Neutrophil (primary cell): ENCODE measurements around the gene TEPSIN.

Source experiments
- H3K27ac ChIP-seq: fragments of 200-600 bp; sonication (generic); 2 replicates; pipeline ENCODE4 v1.5.1; 2016; ENCODE audit warnings: mild to moderate bottlenecking, moderate library complexity
- H3K27me3 ChIP-seq: fragments of 200-600 bp; sonication (generic); 2 replicates; pipeline ENCODE4 v1.6.0; 2016; ENCODE audit warnings: mild to moderate bottlenecking
- H3K36me3 ChIP-seq: fragments of 200-600 bp; sonication (generic); 2 replicates; pipeline ENCODE4 v1.5.1; 2017
- H3K4me1 ChIP-seq, 2 experiments: fragments of 200-600 bp in 1 of 2; sonication (generic) in 1 of 2; 1 replicate in 1 of 2; 2 replicates in 1 of 2; pipeline versions ENCODE4 v1.5.1 to v1.6.1; 2013 to 2016; ENCODE audit warnings: low read depth in 1 of 2, low read length in 1 of 2, mild to moderate bottlenecking in 1 of 2, moderate library complexity in 1 of 2; ENCODE audit not compliant: control insufficient read depth in 1 of 2, insufficient read depth in 1 of 2
- H3K4me3 ChIP-seq, 2 experiments: fragments of 200-600 bp in 1 of 2; sonication (generic) in 1 of 2; 1 replicate in 1 of 2; 2 replicates in 1 of 2; pipeline ENCODE4 v1.5.1; 2013 to 2016; ENCODE audit warnings: low read depth in 1 of 2, low read length in 1 of 2, mild to moderate bottlenecking in 1 of 2, moderate library complexity in 1 of 2
- H3K9me3 ChIP-seq: fragments of 200-600 bp; sonication (generic); 2 replicates; pipeline ENCODE4 v1.5.1; 2016
- TF ChIP-seq, protein P1 (sequence below): fragments of 200-600 bp; sonication (generic); IDR thresholded peaks from 2 replicates; pipeline ENCODE4 v1.5.1; 2016; ENCODE audit warnings: antibody characterized with exemption

Gene TEPSIN

DNA sequence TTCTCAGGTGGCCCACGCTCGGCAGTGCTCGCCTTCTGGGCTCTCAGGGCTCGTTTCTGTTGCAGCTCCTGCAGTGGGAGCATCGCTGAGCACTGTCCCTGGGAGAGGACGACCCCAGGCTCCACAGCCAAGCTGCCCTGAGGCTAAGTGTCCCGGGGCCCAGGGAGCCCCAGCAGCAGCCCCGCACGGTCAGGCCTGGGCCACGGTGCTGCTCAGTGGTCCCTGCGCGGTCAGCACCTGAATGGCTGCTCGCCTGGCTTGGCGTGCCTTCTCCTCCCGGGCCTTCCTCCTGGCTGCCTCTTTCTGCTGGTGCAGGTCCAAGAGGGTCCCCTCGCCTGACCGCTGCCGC is 39.4 kb downstream of the TEPSIN start:
- peaks cover 33% of the 10 kb centered on the region for H3K36me3 ChIP-seq
- no peak overlapping the region for H3K4me3 ChIP-seq

DNA sequence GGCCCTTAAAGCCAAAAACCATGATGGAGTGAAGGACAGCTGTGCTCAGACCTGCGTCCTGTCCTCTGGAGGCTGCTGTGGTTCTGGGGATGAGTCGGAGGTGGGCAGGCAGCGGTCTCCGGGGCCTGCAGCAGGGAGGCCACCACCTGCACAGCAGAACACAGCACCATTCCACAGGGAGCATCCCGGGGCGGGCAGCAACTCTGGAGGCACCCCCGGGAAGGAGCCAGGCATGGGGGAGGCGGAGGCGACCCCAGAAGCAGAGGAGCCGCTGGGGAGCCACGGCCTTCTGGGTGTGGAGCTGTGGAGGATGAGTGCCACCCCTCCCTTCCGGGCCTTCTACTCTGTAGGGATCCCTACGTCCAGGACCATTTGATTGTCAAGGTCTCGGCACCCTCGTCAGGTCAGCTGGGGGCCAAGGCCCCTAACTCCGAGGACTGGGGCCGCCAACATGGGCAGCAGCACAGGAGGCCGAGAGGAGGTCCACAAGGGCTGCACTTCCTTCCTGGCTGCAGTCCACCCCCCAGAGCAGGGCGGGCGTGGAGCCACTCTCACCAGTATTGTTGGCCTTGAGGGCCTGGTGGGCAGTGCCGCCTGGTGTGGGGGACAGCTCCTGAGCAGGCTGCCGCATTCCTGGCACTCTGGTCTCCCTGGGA is 39.9 kb downstream of the TEPSIN start:
- H3K27me3 ChIP-seq, result no peaks in the 10 kb centered on the region
- peaks cover 0 to 3% of the 10 kb centered on the region in 2 experiments for H3K4me1 ChIP-seq
- TF ChIP-seq, protein P1, sequence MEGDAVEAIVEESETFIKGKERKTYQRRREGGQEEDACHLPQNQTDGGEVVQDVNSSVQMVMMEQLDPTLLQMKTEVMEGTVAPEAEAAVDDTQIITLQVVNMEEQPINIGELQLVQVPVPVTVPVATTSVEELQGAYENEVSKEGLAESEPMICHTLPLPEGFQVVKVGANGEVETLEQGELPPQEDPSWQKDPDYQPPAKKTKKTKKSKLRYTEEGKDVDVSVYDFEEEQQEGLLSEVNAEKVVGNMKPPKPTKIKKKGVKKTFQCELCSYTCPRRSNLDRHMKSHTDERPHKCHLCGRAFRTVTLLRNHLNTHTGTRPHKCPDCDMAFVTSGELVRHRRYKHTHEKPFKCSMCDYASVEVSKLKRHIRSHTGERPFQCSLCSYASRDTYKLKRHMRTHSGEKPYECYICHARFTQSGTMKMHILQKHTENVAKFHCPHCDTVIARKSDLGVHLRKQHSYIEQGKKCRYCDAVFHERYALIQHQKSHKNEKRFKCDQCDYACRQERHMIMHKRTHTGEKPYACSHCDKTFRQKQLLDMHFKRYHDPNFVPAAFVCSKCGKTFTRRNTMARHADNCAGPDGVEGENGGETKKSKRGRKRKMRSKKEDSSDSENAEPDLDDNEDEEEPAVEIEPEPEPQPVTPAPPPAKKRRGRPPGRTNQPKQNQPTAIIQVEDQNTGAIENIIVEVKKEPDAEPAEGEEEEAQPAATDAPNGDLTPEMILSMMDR, result no peak
- no peak overlapping the region for H3K27ac ChIP-seq
- H3K4me3 ChIP-seq, result no peak overlapping the region
- H3K36me3 ChIP-seq, result peaks cover 33% of the 10 kb centered on the region
- no peaks in the 10 kb centered on the region for H3K9me3 ChIP-seq

More for the DNA sequence above, 39.4 kb downstream of the TEPSIN start:
- no peaks in the 10 kb centered on the region for H3K9me3 ChIP-seq
- H3K4me1 ChIP-seq, result peaks cover 0 to 3% of the 10 kb centered on the region in 2 experiments
- no peak overlapping the region for H3K27ac ChIP-seq
- no peaks in the 10 kb centered on the region for H3K27me3 ChIP-seq
- TF ChIP-seq, protein P1, result no peak

DNA sequence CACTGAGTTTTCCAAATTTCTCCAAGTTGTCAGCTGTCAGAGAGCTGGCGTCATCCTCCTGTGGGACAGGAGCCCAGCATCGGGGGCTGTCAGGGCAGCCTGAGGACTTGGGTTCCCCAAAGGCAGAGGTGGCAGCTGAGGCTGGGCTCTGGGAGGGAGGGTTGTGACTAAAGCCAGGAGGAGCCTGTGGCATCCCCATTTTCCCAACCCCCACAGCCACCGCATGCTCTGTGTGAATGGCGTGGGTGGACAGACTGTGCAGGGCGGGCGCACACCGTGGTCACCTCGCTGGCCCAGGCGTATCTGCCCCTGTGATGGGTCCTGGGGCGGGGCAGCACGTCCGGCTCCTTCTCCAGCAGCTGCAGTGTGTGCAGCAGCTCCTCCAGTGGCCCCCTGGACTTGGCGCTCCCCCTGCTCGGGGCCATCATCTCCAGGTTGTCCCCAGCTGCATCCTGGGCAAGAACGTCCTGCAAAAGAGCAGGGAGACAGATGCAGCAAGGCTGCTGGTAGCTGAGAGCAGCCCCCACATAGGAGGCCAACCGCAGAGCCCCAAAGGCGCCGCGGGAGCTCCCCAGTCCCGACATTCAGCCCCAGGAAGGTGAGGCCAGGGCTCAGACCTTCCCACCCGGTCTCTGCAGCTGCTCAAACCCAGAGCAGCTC is 40.9 kb downstream of the TEPSIN start:
- TF ChIP-seq, protein P1, result no peak
- H3K27ac ChIP-seq, result no peak overlapping the region
- H3K36me3 ChIP-seq, result peaks cover 26% of the 10 kb centered on the region
- no peak overlapping the region for H3K4me3 ChIP-seq
- peaks cover 0 to 3% of the 10 kb centered on the region in 2 experiments for H3K4me1 ChIP-seq
- no peaks in the 10 kb centered on the region for H3K27me3 ChIP-seq
- H3K9me3 ChIP-seq, result no peaks in the 10 kb centered on the region

DNA sequence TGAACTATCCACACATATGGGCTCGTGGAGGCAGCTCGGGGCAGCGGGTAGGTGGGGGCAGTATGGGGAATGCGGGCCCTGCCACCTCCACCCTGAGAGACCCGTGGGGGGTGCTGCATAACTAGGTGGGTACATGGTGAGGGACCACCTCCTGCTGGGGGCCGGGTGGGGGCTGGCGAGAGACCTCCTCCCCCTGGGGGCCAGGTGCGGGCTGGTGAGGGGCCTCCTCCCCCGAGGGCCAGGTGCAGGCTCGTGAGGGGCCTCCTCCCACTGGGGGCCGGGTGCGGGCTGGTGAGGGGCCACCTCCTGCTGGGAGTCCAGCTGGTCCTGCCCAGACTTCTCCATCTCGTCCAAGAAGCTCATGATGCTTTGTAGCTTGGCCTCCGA is 41.5 kb downstream of the TEPSIN start:
- Histone ChIP-seq H3K4me1 (peaks cover 0 to 3% of the 10 kb centered on the region in 2 experiments), H3K27me3 (no peaks in the 10 kb centered on the region), H3K27ac (no peak overlapping the region), H3K9me3 (no peaks in the 10 kb centered on the region), H3K4me3 (no peak overlapping the region), H3K36me3 (peaks cover 26% of the 10 kb centered on the region)
- TF ChIP-seq, protein P1, result no peak

DNA sequence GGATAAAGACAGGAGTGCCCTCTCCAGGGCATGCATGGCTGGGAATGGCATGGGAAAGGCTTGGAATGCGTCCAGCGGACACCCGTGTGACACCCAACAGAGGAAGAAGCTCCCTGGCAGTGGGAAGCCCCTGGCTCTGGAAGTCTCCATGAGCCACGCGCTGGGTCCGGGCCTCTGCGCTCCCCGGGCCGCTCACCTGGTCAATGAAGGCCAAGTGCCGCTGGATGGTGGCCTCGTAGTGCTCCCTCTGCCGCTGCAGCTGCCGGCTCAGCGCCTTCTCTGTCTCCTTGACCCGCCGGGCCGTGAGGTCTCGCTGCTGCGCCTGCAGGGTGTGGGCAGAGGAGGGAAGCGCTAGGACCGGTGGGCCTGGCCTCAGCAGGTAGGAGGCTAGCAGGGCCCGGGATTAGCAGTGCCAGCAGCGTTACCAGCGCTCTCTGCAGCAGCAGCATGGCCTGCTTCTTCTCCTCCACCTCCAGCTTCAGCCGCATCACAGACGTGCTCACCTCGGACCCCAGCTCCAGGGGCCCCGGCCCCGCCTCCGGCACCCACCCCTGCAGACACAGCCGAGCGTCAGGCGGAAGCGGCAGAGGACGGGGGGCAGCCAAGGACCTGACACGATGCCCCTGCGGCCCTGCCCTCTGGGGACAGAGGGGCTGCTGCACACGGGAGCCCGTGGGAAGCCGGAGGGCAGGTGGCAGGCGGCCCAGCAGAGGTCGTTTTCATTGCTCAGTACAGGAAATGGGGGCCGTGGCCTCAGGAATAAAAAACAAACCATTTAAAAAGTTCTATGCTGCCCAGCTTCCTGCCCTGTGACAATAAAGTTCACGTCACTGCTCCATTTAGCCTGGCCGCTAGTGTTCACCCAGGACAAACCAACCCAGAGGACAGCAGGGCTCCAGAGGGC is 42.1 kb downstream of the TEPSIN start:
- Histone ChIP-seq H3K36me3 (peaks cover 26% of the 10 kb centered on the region), H3K4me1 (peaks cover 0 to 3% of the 10 kb centered on the region in 2 experiments), H3K27me3 (no peaks in the 10 kb centered on the region), H3K27ac (no peak overlapping the region), H3K4me3 (no peak overlapping the region), H3K9me3 (no peaks in the 10 kb centered on the region)
- TF ChIP-seq, protein P1, result no peak
